Smooth muscle cell (in vitro differentiated cells): ENCODE measurements around the gene OR51B5. TPM values are rescaled to one million over a fixed set of nuclear protein-coding genes. Genes with fewer than 3 reads are reported as not detected.

Experiments used
- DNase-seq: peaks from one replicate; lab custom pipeline; 2025; ENCODE audit not compliant: unreplicated experiment; lab: John Stamatoyannopoulos, UW
- H2AFZ ChIP-seq: fragments of 200-600 bp; sonication (generic); 2 replicates; pipeline ENCODE4 v1.6.0; 2016; ENCODE audit warnings: antibody characterized with exemption, low read depth, mild to moderate bottlenecking
- H3F3A ChIP-seq: fragments of 200-600 bp; sonication (generic); 2 replicates; pipeline ENCODE4 v1.6.0; 2017; ENCODE audit warnings: antibody characterized with exemption, low read depth
- H3K27ac ChIP-seq: fragments of 200-600 bp; sonication (generic); 2 replicates; pipeline ENCODE4 v1.5.1; 2016; ENCODE audit warnings: low read depth, mild to moderate bottlenecking
- H3K27me3 ChIP-seq: fragments of 200-600 bp; sonication (generic); 2 replicates; pipeline ENCODE4 v1.6.1; 2016; ENCODE audit warnings: low read depth, mild to moderate bottlenecking
- H3K36me3 ChIP-seq: fragments of 200-600 bp; sonication (generic); 2 replicates; pipeline ENCODE4 v1.5.1; 2016; ENCODE audit warnings: low read depth
- H3K4me1 ChIP-seq: fragments of 200-600 bp; sonication (generic); 2 replicates; pipeline ENCODE4 v1.5.1; 2016; ENCODE audit warnings: low read depth
- H3K4me2 ChIP-seq: fragments of 200-600 bp; sonication (generic); 2 replicates; pipeline ENCODE4 v1.6.0; 2016; ENCODE audit warnings: mild to moderate bottlenecking
- H3K4me3 ChIP-seq: fragments of 200-600 bp; sonication (generic); 2 replicates; pipeline ENCODE4 v1.5.1; 2016; ENCODE audit warnings: mild to moderate bottlenecking
- H3K79me2 ChIP-seq: fragments of 200-600 bp; sonication (generic); 2 replicates; pipeline ENCODE4 v1.6.0; 2016; ENCODE audit warnings: low read depth, mild to moderate bottlenecking
- H3K9ac ChIP-seq: fragments of 200-600 bp; sonication (generic); 2 replicates; pipeline ENCODE4 v1.6.0; 2016; ENCODE audit warnings: low read depth
- H3K9me3 ChIP-seq: fragments of 200-600 bp; sonication (generic); replicated peaks from 2 replicates; pipeline ENCODE4 v1.5.1; 2016; ENCODE audit warnings: low read depth
- H4K20me1 ChIP-seq: fragments of 200-600 bp; sonication (generic); 2 replicates; pipeline ENCODE4 v1.6.0; 2016; ENCODE audit warnings: low read depth
- CTCF ChIP-seq: fragments of 200-600 bp; sonication (generic); IDR thresholded peaks from 2 replicates; pipeline ENCODE4 v1.5.1; 2017; ENCODE audit warnings: borderline replicate concordance, mild to moderate bottlenecking, antibody characterized with exemption; ENCODE audit not compliant: insufficient read depth, poor library complexity, severe bottlenecking
- WGBS: methylation state at CpG from one replicate; pipeline ENCODE4 v1.1.7; 2016; ENCODE audit warnings: low lambda C conversion rate; 5-methylcytosine and 5-hydroxymethylcytosine counted together
- polyA plus RNA-seq: library from polyadenylated mRNA; unstranded; fragments of >200 nt; fragmentation: Nextera tagmentation; extraction: Ambion mirVana; gene quantifications from 2 replicates; pipeline ENCODE4 v1.2.1, GENCODE V29; 2016
- small RNA-seq: library from RNA; depleted of rRNA; stranded (forward); fragments of <200 nt; gene quantifications from one replicate; pipeline ENCODE3, GENCODE V24; 2014
- total RNA-seq: library from RNA; depleted of rRNA; stranded (reverse); fragments of >200 nt; gene quantifications from 2 replicates; pipeline ENCODE4 v1.2.3, GENCODE V29; 2014

Gene OR51B5
- total and polyA plus RNA-seq, 2 experiments from 2014 or later, result 0.54 TPM; not detected in 1

GRCh38 chr11:5293028-5293427, 50.3 kb downstream of the OR51B5 start:
- Histone ChIP-seq H3K36me3 (no peaks in the 10 kb centered on the region), H3K4me2 (no peak overlapping the region), H3K27ac (no peak overlapping the region), H3K27me3 (no peaks in the 10 kb centered on the region), H4K20me1 (no peaks in the 10 kb centered on the region), H3F3A (no peaks in the 10 kb centered on the region), H3K4me3 (no peak overlapping the region), H3K9me3 (no peaks in the 10 kb centered on the region), H2AFZ (no peak overlapping the region), H3K4me1 (no peaks in the 10 kb centered on the region), H3K79me2 (no peaks in the 10 kb centered on the region), H3K9ac (no peak overlapping the region)
- TF ChIP-seq CTCF, result no peak
- 91% methylated on average over 8 of the region's 8 CpGs for WGBS
- DNase-seq, result no peak

Small RNA genes lying within 50 kb of the gene (small RNA-seq; reads per million reads assigned to genes)
- not detected for gene AC104389.3

Other genes with a start within 250 kb of the OR51B5 start
- not detected in 2 replicates for gene OR52A5, start 205.2 kb downstream of the OR51B5 start, total RNA-seq
- not detected in 2 replicates for gene OR52A5, start 205.2 kb downstream of the OR51B5 start, polyA plus RNA-seq
- gene OR52A1, start 188.8 kb downstream of the OR51B5 start, total RNA-seq, result not detected in 2 replicates
- not detected in 2 replicates for gene OR52A1, start 188.8 kb downstream of the OR51B5 start, polyA plus RNA-seq
- not detected in 2 replicates for gene OR51V1, start 142.8 kb downstream of the OR51B5 start, total RNA-seq
- not detected in 2 replicates for gene OR51V1, start 142.8 kb downstream of the OR51B5 start, polyA plus RNA-seq
- gene HBB, start 116.5 kb downstream of the OR51B5 start, total RNA-seq, result not detected in 2 replicates
- not detected in 2 replicates for gene HBB, start 116.5 kb downstream of the OR51B5 start, polyA plus RNA-seq
- not detected in 2 replicates for gene HBD, start 109.0 kb downstream of the OR51B5 start, total RNA-seq
- gene HBD, start 109.0 kb downstream of the OR51B5 start, polyA plus RNA-seq, result not detected in 2 replicates
- gene HBG1, start 93.7 kb downstream of the OR51B5 start, total RNA-seq, result not detected in 2 replicates
- not detected in 2 replicates for gene HBG1, start 93.7 kb downstream of the OR51B5 start, polyA plus RNA-seq
- gene HBG2, start 88.7 kb downstream of the OR51B5 start, total RNA-seq, result 0.49 TPM in 1 of 2 replicates, not detected in the other
- not detected in 2 replicates for gene HBG2, start 88.7 kb downstream of the OR51B5 start, polyA plus RNA-seq
- gene HBE1, start 73.6 kb downstream of the OR51B5 start, total RNA-seq, result not detected in 2 replicates
- gene HBE1, start 73.6 kb downstream of the OR51B5 start, polyA plus RNA-seq, result 0.73 TPM in 1 of 2 replicates, not detected in the other
- gene OR51B4, start 41.6 kb downstream of the OR51B5 start, total RNA-seq, result not detected in 2 replicates
- gene OR51B4, start 41.6 kb downstream of the OR51B5 start, polyA plus RNA-seq, result not detected in 2 replicates
- gene OR51B2, start 19.2 kb downstream of the OR51B5 start, total RNA-seq, result not detected in 2 replicates
- not detected in 2 replicates for gene OR51B2, start 19.2 kb downstream of the OR51B5 start, polyA plus RNA-seq
- gene OR51B6, start 8.0 kb upstream of the OR51B5 start, total RNA-seq, result not detected in 2 replicates
- gene OR51B6, start 8.0 kb upstream of the OR51B5 start, polyA plus RNA-seq, result not detected in 2 replicates
- gene OR51M1, start 40.3 kb upstream of the OR51B5 start, total RNA-seq, result not detected in 2 replicates
- not detected in 2 replicates for gene OR51M1, start 40.3 kb upstream of the OR51B5 start, polyA plus RNA-seq
- gene OR51Q1, start 78.6 kb upstream of the OR51B5 start, total RNA-seq, result not detected in 2 replicates
- not detected in 2 replicates for gene OR51Q1, start 78.6 kb upstream of the OR51B5 start, polyA plus RNA-seq
- not detected in 2 replicates for gene OR51I1, start 98.0 kb upstream of the OR51B5 start, total RNA-seq
- gene OR51I1, start 98.0 kb upstream of the OR51B5 start, polyA plus RNA-seq, result not detected in 2 replicates
- not detected in 2 replicates for gene OR51I2, start 105.8 kb upstream of the OR51B5 start, total RNA-seq
- not detected in 2 replicates for gene OR51I2, start 105.8 kb upstream of the OR51B5 start, polyA plus RNA-seq
- gene OR52D1, start 145.2 kb upstream of the OR51B5 start, total RNA-seq, result not detected in 2 replicates
- gene OR52D1, start 145.2 kb upstream of the OR51B5 start, polyA plus RNA-seq, result not detected in 2 replicates
- gene UBQLN3, start 166.4 kb upstream of the OR51B5 start, total RNA-seq, result 0.13 and 0.27 TPM in 2 replicates
- 0.45 TPM in 1 of 2 replicates, not detected in the other for gene UBQLN3, start 166.4 kb upstream of the OR51B5 start, polyA plus RNA-seq
- gene UBQLNL, start 173.2 kb upstream of the OR51B5 start, total RNA-seq, result 0.31 and 0.58 TPM in 2 replicates
- 0.14 TPM in 1 of 2 replicates, not detected in the other for gene UBQLNL, start 173.2 kb upstream of the OR51B5 start, polyA plus RNA-seq
- gene OR52H1, start 205.0 kb upstream of the OR51B5 start, total RNA-seq, result not detected in 2 replicates
- gene OR52H1, start 205.0 kb upstream of the OR51B5 start, polyA plus RNA-seq, result not detected in 2 replicates
- gene OR52B6, start 237.4 kb upstream of the OR51B5 start, total RNA-seq, result not detected in 2 replicates
- gene OR52B6, start 237.4 kb upstream of the OR51B5 start, polyA plus RNA-seq, result not detected in 2 replicates